Measurements from ENCODE around the gene VPS36. TPM values are rescaled to one million over a fixed set of nuclear protein-coding genes. Genes with fewer than 3 reads are reported as not detected.

Gene VPS36
- total and polyA plus RNA-seq, 2 donors from 2014 or later = 19.2 to 48.9 TPM

DNA sequence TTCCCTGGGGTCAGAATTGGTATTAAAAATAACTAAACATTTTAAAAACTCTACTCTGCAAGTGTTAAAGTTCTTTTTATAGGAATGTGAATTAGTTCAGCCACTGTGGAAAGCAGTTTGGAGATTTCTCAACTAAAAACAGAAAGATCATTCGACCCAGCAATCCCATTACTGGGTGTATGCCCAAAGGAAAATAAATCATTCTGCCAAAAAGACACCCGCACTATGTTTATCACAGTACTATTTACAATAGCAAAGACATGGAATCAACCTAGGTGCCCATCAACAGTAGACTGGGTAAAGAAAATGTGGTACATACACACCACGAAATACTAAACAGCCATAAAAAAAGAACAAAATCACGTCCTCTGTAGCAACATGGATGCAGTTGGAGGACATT is 43.8 kb downstream of the VPS36 start:
- no peak for DNase-seq
- FAIRE-seq = no peak
- Histone ChIP-seq H3K9me3 (ENCODE audit: control insufficient read depth in 2 of 3, insufficient read depth in 1 of 3, low read length in 3 of 3) (no peaks in the 10 kb centered on the region), H3K27me3 (ENCODE audit: control insufficient read depth, insufficient read depth, low read length) (peaks cover 6% of the 10 kb centered on the region), H3K36me3 (ENCODE audit: control insufficient read depth in 2 of 3, insufficient read depth in 3 of 3, low read length in 3 of 3) (no peaks in the 10 kb centered on the region), H3K4me3 (ENCODE audit: low read length in 3 of 3) (peak overlapping the region in 1 of 3 donors; percentile 59), H3K9ac (ENCODE audit: low read length in 3 of 3) (no peak overlapping the region), H3K4me1 (ENCODE audit: control insufficient read depth in 2 of 3, insufficient read depth in 2 of 3, low read depth in 1 of 3, low read length in 3 of 3) (peaks cover 0 to 10% (median 0%) of the 10 kb centered on the region in 3 donors), H3K27ac (ENCODE audit: low read depth in 2 of 2, low read length in 2 of 2) (no peak overlapping the region)
- intact Hi-C loops (cut with DNase I) = no loop called here
- TF ChIP-seq, protein P1, sequence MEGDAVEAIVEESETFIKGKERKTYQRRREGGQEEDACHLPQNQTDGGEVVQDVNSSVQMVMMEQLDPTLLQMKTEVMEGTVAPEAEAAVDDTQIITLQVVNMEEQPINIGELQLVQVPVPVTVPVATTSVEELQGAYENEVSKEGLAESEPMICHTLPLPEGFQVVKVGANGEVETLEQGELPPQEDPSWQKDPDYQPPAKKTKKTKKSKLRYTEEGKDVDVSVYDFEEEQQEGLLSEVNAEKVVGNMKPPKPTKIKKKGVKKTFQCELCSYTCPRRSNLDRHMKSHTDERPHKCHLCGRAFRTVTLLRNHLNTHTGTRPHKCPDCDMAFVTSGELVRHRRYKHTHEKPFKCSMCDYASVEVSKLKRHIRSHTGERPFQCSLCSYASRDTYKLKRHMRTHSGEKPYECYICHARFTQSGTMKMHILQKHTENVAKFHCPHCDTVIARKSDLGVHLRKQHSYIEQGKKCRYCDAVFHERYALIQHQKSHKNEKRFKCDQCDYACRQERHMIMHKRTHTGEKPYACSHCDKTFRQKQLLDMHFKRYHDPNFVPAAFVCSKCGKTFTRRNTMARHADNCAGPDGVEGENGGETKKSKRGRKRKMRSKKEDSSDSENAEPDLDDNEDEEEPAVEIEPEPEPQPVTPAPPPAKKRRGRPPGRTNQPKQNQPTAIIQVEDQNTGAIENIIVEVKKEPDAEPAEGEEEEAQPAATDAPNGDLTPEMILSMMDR (IDR thresholded peaks at IDR 0.05; ENCODE audit: borderline replicate concordance, extremely low read depth, insufficient read depth) = no peak

DNA sequence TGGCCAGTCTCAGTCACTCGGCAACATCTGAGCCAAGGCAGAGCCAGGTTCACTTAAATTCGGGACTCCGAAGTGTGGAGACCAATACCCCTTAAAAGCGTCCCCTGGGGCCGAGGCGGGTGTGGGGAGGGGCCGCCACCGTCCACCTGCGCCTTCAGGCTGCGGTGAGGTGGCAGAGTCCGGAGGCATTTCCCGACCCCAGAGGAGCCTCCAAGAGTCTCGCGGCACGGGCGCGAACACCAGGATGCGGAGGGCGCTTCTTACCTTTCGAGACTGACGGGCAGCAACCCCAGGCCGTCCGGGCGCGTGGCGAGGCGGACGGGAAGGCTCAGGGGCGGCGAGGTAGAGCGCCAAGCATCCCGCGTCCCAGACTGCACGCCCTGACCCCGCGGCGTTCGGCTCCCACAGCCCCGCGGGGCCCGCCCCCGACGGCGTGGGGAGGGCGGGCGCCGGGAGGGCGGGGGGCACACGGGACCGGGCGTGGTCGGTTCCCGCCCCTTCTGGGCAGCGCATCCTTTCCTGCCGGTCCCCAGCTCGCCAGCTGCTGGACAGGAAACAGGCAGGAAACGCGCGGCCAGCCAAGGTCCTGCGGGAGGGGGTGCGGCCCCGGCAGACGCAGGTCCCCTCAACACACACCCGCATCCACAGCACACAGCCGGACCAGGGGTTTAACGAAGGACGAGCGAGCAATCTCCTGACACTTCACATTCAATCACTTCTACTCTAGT is 44.5 kb downstream of the VPS36 start, which contains the start of gene THSD1:
Gene THSD1 (minus strand): TSS at position 406 of the 728 bp plus-strand sequence. CDS start 3,572 bp downstream, outside the sequence.
- Histone ChIP-seq H3K9me3 (ENCODE audit: control insufficient read depth in 2 of 3, insufficient read depth in 1 of 3, low read length in 3 of 3) (no peaks in the 10 kb centered on the region), H3K27ac (ENCODE audit: low read depth in 2 of 2, low read length in 2 of 2) (peak within 1 kb of the TSS in 1 of 2 donors; percentile 36), H3K36me3 (ENCODE audit: control insufficient read depth in 2 of 3, insufficient read depth in 3 of 3, low read length in 3 of 3) (no peaks in the 10 kb centered on the region), H3K9ac (ENCODE audit: low read length in 3 of 3) (no peak within 1 kb of the TSS), H3K27me3 (ENCODE audit: control insufficient read depth, insufficient read depth, low read length) (peaks cover 6% of the 10 kb centered on the region), H3K4me1 (ENCODE audit: control insufficient read depth in 2 of 3, insufficient read depth in 2 of 3, low read depth in 1 of 3, low read length in 3 of 3) (peaks cover 0 to 10% (median 0%) of the 10 kb centered on the region in 3 donors), H3K4me3 (ENCODE audit: low read length in 3 of 3) (peak within 1 kb of the TSS; percentile 35 to 59 (median 41))
- TF ChIP-seq, protein P1 (IDR thresholded peaks at IDR 0.05; ENCODE audit: borderline replicate concordance, extremely low read depth, insufficient read depth) = no peak
- FAIRE-seq = no peak
- peak; percentile 26 to 86 (median 66) for DNase-seq
- intact Hi-C loops (cut with DNase I) = no loop called here

DNA sequence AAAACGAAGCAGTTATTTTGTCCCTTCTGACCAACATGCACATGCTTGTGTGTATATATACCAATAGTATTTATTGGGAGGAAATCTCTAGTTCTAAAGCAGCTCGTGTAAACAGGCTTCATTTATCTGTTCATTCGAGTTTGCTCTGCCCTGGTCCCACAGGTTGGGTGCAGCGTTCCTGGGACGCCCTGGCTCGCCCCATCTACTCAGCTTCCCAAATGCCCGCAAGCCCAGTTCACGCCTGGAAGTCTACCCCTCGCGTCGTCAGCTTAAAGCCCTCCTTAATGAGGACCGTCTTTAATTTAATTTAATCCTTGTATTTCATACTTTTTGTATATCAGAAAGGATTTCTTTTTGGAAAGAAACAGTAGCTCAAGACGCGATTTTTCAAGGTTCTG is 45.1 kb downstream of the VPS36 start:
- peak overlapping the region in 1 of 2 donors; percentile 36 for H3K27ac ChIP-seq (ENCODE audit: low read depth in 2 of 2, low read length in 2 of 2)
- intact Hi-C loops (cut with DNase I) = no loop called here
- FAIRE-seq (no peak), DNase-seq (peak in 2 of 5 donors; percentile 10 to 17)
- H3K4me3 ChIP-seq (ENCODE audit: low read length in 3 of 3) = peak overlapping the region; percentile 35 to 59 (median 41)
- no peaks in the 10 kb centered on the region for H3K9me3 ChIP-seq (ENCODE audit: control insufficient read depth in 2 of 3, insufficient read depth in 1 of 3, low read length in 3 of 3)
- TF ChIP-seq, protein P1 (IDR thresholded peaks at IDR 0.05; ENCODE audit: borderline replicate concordance, extremely low read depth, insufficient read depth) = no peak
- H3K36me3 ChIP-seq (ENCODE audit: control insufficient read depth in 2 of 3, insufficient read depth in 3 of 3, low read length in 3 of 3) = no peaks in the 10 kb centered on the region
- no peak overlapping the region for H3K9ac ChIP-seq (ENCODE audit: low read length in 3 of 3)
- peaks cover 6% of the 10 kb centered on the region for H3K27me3 ChIP-seq (ENCODE audit: control insufficient read depth, insufficient read depth, low read length)
- H3K4me1 ChIP-seq (ENCODE audit: control insufficient read depth in 2 of 3, insufficient read depth in 2 of 3, low read depth in 1 of 3, low read length in 3 of 3) = peaks cover 0 to 10% (median 0%) of the 10 kb centered on the region in 3 donors
